NCI-H2081 treated with DMSO at 0.1 percent for 48 hours (cell line): ENCODE data around the gene RPL10.
"Not testable (repeated sequence)": the region's sequence is repeated elsewhere in the genome, so short reads cannot be mapped to it uniquely, and the experiment has no call there.

Experiments used
- DNase-seq: peaks from one replicate; lab custom pipeline; 2025; lab: John Stamatoyannopoulos, UW

The RPL10 gene

GRCh38 chrX:154378059-154378798, 19.9 kb upstream of the RPL10 start:
- no peak for DNase-seq

GRCh38 chrX:154378799-154379568, 19.2 kb upstream of the RPL10 start, which contains the start of gene EMD:
EMD (plus strand) TSS chrX:154379295; CDS start chrX:154379485, 190 bp downstream.
- DNase-seq: peak; percentile 64

- DNase-seq: no peak
Observed at GRCh38 chrX:154379569-154379951, 18.6 kb upstream of the RPL10 start.

- DNase-seq: no peak
Observed at GRCh38 chrX:154380153-154380552, 18.0 kb upstream of the RPL10 start.

- no peak for DNase-seq
Observed at GRCh38 chrX:154380787-154381186, 17.4 kb upstream of the RPL10 start.

GRCh38 chrX:154381271-154381670, 16.9 kb upstream of the RPL10 start:
- DNase-seq: no peak

GRCh38 chrX:154382483-154383069, 15.6 kb upstream of the RPL10 start:
- DNase-seq: no peak

- DNase-seq: no peak
Observed at GRCh38 chrX:154383359-154384283, 14.6 kb upstream of the RPL10 start.

GRCh38 chrX:154384284-154384892, 13.8 kb upstream of the RPL10 start:
- DNase-seq: no peak

- not testable (repeated sequence) for DNase-seq
Observed at GRCh38 chrX:154388094-154388493, 10.1 kb upstream of the RPL10 start.

- DNase-seq: not testable (repeated sequence)
Observed at GRCh38 chrX:154388649-154389048, 9.5 kb upstream of the RPL10 start.

- DNase-seq: not testable (repeated sequence)
Observed at GRCh38 chrX:154389812-154390747, 8.1 kb upstream of the RPL10 start.

GRCh38 chrX:154396363-154396762, 1.8 kb upstream of the RPL10 start:
- DNase-seq: not testable (repeated sequence)

- no peak for DNase-seq
Observed at GRCh38 chrX:154396973-154397887, 947 bp upstream of the RPL10 start.

- DNase-seq: no peak
Observed at GRCh38 chrX:154398668-154399526, 720 bp downstream of the RPL10 start.

- no peak for DNase-seq
Observed at GRCh38 chrX:154399527-154400368, 1.6 kb downstream of the RPL10 start.

GRCh38 chrX:154400369-154400817, 2.2 kb downstream of the RPL10 start:
- not testable (repeated sequence) for DNase-seq
